Peyer's patch (tissue), 4 donors: Measurements from ENCODE around the gene TPRN. TPM values are rescaled to one million over a fixed set of nuclear protein-coding genes. Genes with fewer than 3 reads are reported as not detected.

Experiments
- DNase-seq, 3 donors: peaks; one replicate each; pipeline ENCODE4 v3.0.0-alpha.2; 2017 to 2019
- H3K27ac ChIP-seq, 4 donors: fragments of 200-600 bp; sonication (generic); one replicate each; pipeline ENCODE4 v1.5.1; 2016 to 2019
- H3K27me3 ChIP-seq, 2 donors: fragments of 200-600 bp; sonication (generic); one replicate each; pipeline ENCODE4 v1.5.1; 2019
- H3K36me3 ChIP-seq, 3 donors: fragments of 200-600 bp; sonication (generic); one replicate each; pipeline ENCODE4 v1.5.1; 2016 to 2019
- H3K4me1 ChIP-seq, 4 donors: fragments of 200-600 bp; sonication (generic); one replicate each; pipeline ENCODE4 v1.5.1; 2016 to 2019
- H3K4me3 ChIP-seq, 4 donors: fragments of 200-600 bp; sonication (generic); 1 replicate in 3 of 4; 2 replicates in 1 of 4; pipeline ENCODE4 v1.5.1; 2016 to 2019; ENCODE audit warnings: mild to moderate bottlenecking in 1 of 4
- H3K9me3 ChIP-seq, 4 donors: fragments of 200-600 bp; sonication (generic); one replicate each; pipeline ENCODE4 v1.5.1; 2016 to 2019; ENCODE audit warnings: mild to moderate bottlenecking in 1 of 4
- POLR2A ChIP-seq, 2 donors: fragments of 450-650 bp; IDR thresholded peaks; one replicate each; pipeline ENCODE4 v1.5.1; 2017; ENCODE audit warnings: antibody characterized with exemption in 2 of 2, mild to moderate bottlenecking in 2 of 2, moderate library complexity in 2 of 2
- total RNA-seq, 4 donors: library from RNA; depleted of rRNA; stranded (reverse); fragments of >200 nt; gene quantifications; one replicate each; pipeline ENCODE4 v1.1.0, GENCODE V29; 2016
- TF ChIP-seq, protein P1 (sequence below), 6 experiments: fragments of 450-650 bp in 4 of 6; fragments of 200-600 bp in 2 of 6; sonication (generic) in 1 of 6; IDR thresholded peaks; one replicate each; pipeline ENCODE4 v1.5.1; 2017 to 2019; ENCODE audit warnings: antibody characterized with exemption in 6 of 6, mild to moderate bottlenecking in 3 of 6, moderate library complexity in 1 of 6

TPRN gene
- total RNA-seq, 4 donors from 2014 or later, result 28.1 to 167 (median 130) TPM

DNA sequence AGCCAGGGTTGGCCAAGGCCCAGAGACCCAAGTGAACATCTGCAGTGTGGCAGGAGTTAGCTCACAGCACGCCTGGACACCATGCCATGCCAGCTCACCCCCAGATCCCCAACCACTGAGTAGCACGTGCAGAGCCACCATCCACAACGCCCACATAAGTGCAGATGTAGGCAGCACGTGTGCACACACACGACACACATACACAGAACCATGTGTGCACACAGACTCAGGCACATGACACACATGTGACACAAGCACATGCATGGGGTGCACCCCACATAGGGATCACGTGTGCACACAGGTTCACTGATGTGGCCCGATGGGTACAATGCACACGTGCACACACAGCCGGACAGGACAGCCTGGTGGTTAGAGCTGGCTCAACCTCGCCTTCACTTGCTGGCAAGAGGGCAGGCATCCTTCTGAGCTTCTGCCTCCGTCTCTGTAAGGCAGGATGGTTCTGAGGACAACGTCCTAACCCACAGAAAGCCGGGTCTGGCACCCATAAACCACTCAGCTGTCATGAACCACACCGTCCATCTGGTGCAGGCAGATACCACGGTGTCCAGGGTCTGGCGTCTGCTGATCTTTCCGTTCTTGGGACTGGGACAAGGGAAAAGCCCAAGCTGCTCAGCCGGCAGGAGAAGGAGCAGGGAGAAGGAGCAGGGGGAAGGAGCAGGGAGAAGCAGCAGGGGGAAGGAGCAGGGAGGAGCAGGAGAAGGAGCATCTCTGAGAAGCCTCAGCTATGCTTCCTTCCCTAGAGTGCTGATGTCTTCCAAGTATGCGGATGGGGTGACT lies 42.7 kb downstream of the TPRN start:
- no peaks in the 10 kb centered on the region for H3K9me3 ChIP-seq
- H3K27ac ChIP-seq, result no peak overlapping the region
- H3K4me1 ChIP-seq, result peaks cover 0 to 28% (median 11%) of the 10 kb centered on the region in 4 donors
- H3K27me3 ChIP-seq, result peaks cover 0 to 34% of the 10 kb centered on the region in 2 donors
- H3K4me3 ChIP-seq, result no peak overlapping the region
- no peak for DNase-seq
- TF ChIP-seq POLR2A (IDR thresholded peaks at IDR 0.05), result no peak
- TF ChIP-seq, protein P1, sequence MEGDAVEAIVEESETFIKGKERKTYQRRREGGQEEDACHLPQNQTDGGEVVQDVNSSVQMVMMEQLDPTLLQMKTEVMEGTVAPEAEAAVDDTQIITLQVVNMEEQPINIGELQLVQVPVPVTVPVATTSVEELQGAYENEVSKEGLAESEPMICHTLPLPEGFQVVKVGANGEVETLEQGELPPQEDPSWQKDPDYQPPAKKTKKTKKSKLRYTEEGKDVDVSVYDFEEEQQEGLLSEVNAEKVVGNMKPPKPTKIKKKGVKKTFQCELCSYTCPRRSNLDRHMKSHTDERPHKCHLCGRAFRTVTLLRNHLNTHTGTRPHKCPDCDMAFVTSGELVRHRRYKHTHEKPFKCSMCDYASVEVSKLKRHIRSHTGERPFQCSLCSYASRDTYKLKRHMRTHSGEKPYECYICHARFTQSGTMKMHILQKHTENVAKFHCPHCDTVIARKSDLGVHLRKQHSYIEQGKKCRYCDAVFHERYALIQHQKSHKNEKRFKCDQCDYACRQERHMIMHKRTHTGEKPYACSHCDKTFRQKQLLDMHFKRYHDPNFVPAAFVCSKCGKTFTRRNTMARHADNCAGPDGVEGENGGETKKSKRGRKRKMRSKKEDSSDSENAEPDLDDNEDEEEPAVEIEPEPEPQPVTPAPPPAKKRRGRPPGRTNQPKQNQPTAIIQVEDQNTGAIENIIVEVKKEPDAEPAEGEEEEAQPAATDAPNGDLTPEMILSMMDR (IDR thresholded peaks at IDR 0.05), result no peak
- H3K36me3 ChIP-seq, result no peaks in the 10 kb centered on the region

DNA sequence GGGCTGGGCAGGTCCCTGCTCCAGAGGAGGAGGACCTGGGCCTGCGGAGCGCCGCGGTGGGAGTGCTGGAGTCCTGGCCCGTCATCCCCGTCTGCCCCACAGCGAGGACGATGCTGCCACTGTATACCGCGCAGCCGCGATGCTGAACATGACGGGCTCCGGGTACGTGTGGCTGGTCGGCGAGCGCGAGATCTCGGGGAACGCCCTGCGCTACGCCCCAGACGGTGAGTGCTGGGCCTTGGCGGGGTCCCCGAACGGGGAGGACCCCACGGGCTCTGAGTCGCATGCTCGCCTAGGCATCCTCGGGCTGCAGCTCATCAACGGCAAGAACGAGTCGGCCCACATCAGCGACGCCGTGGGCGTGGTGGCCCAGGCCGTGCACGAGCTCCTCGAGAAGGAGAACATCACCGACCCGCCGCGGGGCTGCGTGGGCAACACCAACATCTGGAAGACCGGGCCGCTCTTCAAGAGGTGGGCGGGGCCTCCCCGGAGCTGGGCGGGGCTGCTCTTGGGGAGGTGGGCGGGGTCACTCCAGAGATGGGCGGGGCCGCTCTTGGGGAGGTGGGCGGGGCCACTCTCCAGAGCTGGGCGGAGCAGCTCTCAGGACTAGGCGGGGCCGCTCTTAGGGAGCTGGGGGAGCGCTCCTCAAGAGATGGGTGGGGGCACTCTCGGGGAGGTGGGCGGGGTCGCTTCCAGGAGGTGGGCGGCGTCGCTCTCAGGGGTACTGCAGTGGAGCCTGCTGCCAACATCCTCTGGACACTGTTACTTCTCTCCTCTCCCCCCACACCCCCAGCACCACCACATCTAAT lies 43.8 kb downstream of the TPRN start:
- Histone ChIP-seq H3K9me3 (no peaks in the 10 kb centered on the region), H3K27me3 (peaks cover 0 to 26% of the 10 kb centered on the region in 2 donors), H3K4me1 (peaks cover 0 to 18% (median 5%) of the 10 kb centered on the region in 4 donors), H3K4me3 (peak overlapping the region in 3 of 4 donors; percentile 4 to 37 (median 26)), H3K27ac (no peak overlapping the region), H3K36me3 (no peaks in the 10 kb centered on the region)
- peak in 2 of 3 donors; percentile 30 to 65 for DNase-seq
- no peak for TF ChIP-seq POLR2A (IDR thresholded peaks at IDR 0.05)
- TF ChIP-seq, protein P1 (IDR thresholded peaks at IDR 0.05), result no peak

DNA sequence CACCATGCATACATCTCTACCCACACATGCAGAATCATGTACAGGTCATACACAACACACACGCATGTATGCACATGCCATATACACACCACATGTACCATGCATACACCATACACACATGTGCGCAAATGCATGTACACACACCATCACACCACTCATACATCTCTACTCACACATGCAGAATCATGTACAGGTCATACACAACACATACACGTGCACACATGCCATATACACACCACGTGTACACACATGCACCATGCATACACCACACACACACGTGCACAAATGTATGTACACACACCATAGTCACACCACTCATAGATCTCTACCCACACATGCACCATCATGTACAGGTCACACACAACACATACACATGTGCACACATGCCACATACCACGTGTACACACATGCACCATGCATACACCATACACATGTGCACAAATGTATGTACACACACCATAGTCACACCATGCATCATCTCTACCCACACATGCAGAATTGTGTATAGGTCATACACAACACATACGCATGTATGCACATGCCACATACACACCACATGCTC lies 47.6 kb downstream of the TPRN start:
- no peak for DNase-seq
- Histone ChIP-seq H3K27ac (no peak overlapping the region), H3K27me3 (no peaks in the 10 kb centered on the region), H3K4me1 (peaks cover 0 to 12% (median 5%) of the 10 kb centered on the region in 4 donors), H3K4me3 (no peak overlapping the region), H3K36me3 (no peaks in the 10 kb centered on the region), H3K9me3 (no peaks in the 10 kb centered on the region)
- TF ChIP-seq, protein P1 (IDR thresholded peaks at IDR 0.05), result no peak
- TF ChIP-seq POLR2A (IDR thresholded peaks at IDR 0.05), result no peak

DNA sequence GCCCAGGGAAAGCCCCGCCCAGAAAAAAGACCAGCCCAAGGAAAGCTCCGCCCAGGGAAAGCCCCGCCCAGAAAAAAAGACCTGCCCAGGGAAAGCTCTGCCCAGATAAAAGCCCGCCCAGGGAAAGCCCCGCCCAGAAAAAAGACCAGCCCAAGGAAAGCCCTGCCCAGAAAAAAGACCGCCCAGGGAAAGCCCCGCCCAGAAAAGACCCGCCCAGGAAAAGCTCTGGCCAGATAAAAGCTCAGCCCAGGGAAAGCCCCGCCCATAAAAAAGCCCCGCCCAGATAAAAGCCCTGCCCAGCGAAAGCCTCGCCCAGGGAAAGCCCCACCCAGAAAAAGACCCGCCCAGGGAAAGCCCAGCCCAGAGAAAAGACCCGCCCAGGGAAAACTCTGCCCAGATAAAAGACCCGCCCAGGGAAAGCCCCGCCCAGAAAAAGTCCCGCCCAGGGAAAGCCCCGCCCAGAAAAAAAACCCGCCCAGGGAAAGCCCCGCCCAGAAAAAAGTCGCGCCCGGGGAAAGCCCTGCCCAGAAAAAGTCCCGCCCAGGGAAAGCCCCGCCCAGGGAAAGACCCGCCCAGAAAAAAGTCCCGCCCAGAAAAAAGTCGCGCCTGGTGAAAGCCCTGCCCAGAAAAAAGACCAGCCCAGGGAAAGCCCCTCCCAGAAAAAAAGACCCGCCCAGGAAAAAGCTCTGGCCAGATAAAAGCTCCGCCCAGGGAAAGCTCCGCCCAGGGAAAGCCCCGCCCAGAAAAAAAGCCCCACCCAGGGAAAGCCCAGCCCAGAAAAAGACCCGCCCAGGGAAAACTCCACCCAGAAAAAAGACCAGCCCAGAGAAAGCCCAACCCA lies 49.7 kb downstream of the TPRN start:
- TF ChIP-seq POLR2A (IDR thresholded peaks at IDR 0.05), result no peak
- TF ChIP-seq, protein P1 (IDR thresholded peaks at IDR 0.05), result no peak
- H3K9me3 ChIP-seq, result no peaks in the 10 kb centered on the region
- H3K4me1 ChIP-seq, result no peaks in the 10 kb centered on the region
- no peaks in the 10 kb centered on the region for H3K27me3 ChIP-seq
- H3K4me3 ChIP-seq, result no peak overlapping the region
- no peak overlapping the region for H3K27ac ChIP-seq
- no peaks in the 10 kb centered on the region for H3K36me3 ChIP-seq
- peak in 2 of 3 donors; percentile 65 to 78 for DNase-seq
